H54 (cell line): ENCODE data around the gene PCSK5.
A peak's percentile ranks its signal among the peaks of the same experiment; 100 is the strongest.

Experiments
- DNase-seq: peaks from one replicate; pipeline ENCODE4 v3.0.0; 2011; ENCODE audit warnings: low spot score, mixed read lengths; ENCODE audit not compliant: insufficient read length
- FAIRE-seq: peaks from 3 replicates; lab custom pipeline; 2011; peaks lifted over from hg19 to GRCh38; lab: Jason Lieb, UNC
- POLR2A ChIP-seq: IDR thresholded peaks from 2 replicates; pipeline ENCODE4 v1.6.1; 2011; ENCODE audit warnings: low read depth, mild to moderate bottlenecking, low read length

PCSK5 gene

DNA sequence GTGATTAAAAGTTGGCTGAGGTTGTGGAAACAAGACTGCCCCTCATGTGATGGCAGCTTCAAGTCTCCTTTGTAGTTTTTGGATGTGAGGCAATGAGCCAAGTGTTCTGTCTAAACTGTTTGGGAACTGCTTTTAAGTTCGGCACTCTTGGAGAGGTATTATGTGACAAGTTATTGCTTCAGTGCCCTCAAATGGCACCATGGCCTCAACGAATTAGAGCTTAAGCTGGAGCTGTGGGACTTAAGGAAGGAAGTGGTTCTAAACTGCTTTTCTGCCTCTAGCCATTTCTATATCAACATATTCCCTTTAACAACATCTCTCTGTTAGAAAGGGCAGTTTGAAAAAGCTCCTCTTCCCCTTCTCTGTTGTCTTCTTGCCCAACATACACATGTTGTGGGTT lies 276.1 kb downstream of the PCSK5 start:
- no peak for TF ChIP-seq POLR2A
- FAIRE-seq (no peak), DNase-seq (no peak)

DNA sequence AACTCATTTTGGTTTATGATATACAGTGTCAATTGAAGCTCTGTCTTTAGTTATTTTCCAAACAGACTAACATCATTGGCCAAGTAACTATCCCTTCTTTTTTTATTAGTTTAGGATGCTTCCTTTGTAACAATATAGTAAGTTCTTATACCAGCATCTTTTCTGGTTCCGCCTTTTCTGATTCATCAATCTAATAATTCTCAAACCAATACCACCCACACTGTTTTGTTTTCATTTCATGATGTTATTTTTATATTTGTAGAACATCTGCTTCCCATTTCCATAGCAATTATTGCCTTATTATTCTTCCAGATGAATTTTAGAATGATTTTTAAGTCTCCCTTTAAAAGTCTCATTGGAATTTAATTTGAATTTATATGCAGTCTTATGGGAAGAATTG lies 285.7 kb downstream of the PCSK5 start:
- FAIRE-seq (no peak), DNase-seq (no peak)
- TF ChIP-seq POLR2A: no peak

DNA sequence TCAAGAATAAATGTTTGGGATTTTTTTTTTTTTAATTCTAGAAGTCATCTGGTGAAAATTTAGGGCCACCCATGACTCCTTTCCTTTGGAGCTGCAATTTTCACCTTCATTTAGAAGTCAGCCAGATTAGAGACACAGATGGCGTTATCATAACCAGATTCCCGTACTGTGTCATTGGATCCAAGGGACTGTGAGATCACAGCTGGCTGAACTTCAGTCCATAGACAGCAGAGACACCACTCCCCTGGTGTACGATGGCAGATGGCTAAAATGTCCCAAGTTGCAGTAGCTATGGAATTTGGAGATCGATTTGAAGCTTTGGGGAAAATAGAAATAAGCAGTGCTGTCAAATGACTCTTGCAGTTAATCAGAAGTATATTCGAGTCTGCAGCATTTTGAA lies 287.5 kb downstream of the PCSK5 start:
- FAIRE-seq (no peak), DNase-seq (no peak)
- no peak for TF ChIP-seq POLR2A

DNA sequence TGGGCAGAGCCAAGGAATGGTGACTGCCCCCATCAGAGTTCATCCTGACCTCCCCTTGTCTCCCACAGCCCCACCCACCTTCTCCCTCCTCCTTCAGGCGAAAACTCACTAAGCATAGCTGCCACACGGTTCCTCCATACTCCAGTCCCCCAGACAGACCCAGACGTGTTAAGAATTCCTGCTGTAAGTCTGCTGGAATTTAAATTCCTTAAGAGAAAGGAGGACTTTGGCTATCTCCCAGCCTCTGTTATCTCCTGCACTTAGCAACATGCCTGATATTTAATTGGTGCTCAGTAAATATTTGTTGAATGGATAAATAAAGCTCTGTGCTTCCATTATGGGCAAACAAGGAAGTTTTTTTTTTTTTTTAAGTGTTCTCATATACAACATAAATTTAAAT lies 290.1 kb downstream of the PCSK5 start:
- FAIRE-seq: no peak
- no peak for DNase-seq
- no peak for TF ChIP-seq POLR2A

DNA sequence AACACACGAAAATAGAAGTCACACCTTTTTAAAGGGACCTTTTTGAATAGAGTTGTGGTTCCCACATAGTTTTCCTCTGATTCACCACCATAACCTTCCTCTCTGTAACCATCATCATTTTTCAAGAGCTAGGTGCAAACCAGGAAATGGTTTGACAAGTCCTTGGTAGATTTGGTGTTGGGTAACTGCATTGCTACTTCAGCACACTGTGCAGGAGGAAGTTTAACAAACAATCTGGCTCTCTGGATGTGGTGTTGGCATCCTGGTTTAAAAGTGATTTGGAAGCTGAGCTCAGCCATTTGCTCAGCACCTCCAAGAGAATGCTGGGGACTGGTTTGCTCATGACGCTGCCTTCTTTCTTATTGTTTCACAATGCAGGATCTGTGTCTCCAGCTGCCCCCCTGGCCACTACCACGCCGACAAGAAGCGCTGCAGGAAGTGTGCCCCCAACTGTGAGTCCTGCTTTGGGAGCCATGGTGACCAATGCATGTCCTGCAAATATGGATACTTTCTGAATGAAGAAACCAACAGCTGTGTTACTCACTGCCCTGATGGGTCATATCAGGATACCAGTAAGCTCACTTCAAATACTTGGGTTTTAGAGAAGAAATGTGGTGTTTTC lies 290.7 kb downstream of the PCSK5 start:
- no peak for TF ChIP-seq POLR2A
- DNase-seq (peak; percentile 31), FAIRE-seq (peak; percentile 92)

DNA sequence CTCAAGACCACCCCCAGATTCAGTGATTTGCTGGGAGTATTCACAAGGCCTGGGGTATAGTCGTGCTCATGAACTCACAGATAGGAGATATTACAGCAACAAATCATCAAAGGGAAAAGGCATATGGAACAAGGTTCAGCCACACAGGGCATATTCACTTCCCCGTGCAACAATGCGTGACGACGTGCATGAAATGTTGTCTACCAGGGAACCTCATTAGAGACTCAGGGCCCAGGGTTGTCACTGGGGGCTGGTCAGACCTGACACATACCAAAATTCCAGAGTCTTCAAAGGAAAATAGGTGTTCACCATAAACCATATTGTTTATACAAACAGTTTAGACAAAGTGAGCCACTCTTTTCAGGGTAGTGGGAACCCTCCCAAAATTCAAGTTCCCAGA lies 291.3 kb downstream of the PCSK5 start:
- DNase-seq (no peak), FAIRE-seq (no peak)
- TF ChIP-seq POLR2A: no peak

DNA sequence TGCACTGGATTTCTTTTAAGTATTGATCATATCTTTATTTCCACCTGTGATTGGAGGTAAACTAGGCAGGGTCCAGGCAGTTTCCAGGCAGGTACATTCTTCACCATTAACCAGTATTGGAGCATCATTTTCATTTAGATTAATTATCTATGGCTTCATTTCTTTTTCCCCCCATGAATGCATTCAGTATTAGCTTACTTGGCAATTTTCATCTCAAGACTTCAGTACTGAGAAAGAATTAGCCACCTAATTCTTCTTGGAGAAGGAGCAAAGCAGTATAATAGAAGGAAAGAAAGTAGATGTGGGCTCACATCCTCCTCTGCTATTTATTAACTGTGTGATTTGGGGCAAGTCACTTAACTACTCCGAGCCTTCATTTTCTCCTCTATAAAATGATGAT lies 295.0 kb downstream of the PCSK5 start:
- no peak for FAIRE-seq
- DNase-seq: no peak
- TF ChIP-seq POLR2A: no peak

DNA sequence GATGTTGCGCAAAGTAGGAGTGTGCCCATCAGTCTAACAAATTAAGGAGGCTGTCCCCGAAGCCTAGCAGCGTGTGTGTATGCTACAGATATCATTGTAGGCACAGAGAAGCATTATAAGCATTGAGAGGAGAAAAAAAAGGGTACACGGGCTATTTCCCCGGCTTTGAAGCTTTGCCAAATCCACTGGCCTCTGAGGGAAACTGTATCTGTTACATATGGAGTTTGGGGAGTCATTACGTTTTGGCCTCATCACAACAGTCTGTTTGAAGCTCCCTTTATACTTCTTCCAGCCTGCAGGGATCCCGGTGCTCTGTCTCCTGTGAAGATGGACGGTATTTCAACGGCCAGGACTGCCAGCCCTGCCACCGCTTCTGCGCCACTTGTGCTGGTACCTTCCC lies 297.8 kb downstream of the PCSK5 start:
- DNase-seq: no peak
- no peak for TF ChIP-seq POLR2A
- no peak for FAIRE-seq

DNA sequence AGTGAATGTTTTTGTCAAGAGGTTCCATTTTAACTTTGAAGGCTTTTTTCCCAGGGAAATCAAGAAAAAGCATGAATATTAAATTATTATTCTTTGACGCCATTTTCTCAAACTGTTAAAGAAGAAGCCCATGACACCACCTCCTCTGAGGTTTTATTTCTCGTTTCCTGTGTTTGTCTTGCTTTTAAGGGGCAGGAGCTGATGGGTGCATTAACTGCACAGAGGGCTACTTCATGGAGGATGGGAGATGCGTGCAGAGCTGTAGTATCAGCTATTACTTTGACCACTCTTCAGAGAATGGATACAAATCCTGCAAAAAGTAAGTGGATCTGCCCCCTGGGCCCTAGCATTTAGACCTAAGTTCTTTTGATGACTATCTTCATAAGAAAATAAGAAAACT lies 298.4 kb downstream of the PCSK5 start:
- no peak for TF ChIP-seq POLR2A
- FAIRE-seq (no peak), DNase-seq (no peak)

DNA sequence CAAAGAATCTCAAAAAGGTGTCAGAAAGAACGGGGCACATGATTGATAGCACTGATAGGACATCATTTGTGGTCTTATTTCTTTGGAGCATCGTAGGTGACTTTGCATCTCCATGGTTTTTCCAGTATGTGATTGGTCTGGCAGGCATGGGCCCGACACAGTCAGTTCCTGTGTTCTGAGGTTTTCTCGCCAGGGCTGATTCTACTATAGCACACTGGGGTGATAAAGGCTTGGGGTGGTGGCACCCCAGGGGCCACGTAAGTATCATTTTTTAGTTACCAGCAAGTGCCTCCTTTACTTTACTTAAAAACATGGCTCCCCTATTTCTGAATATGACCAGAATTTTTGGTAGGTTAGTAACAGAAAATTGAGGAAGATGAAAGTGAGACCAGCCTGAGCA lies 301.0 kb downstream of the PCSK5 start:
- no peak for DNase-seq
- no peak for TF ChIP-seq POLR2A
- no peak for FAIRE-seq

DNA sequence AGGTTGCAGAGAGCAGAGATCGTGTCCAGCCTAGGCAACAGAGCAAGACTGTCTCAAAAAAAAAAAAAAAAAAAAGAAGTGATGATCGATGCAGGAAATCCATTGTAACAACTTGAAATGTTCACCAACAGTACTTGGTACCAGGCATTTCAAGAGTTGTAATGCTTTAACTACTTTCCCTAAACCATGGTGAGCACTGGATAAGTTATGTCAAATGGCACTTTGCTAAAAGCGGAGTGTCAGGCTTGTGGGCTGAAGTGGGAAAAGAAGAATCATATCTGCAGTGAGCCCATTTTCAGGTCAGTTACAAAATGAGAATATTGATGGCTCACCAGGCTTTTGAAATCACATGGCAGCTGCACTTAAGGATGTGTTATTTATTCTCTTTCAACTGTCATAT lies 301.5 kb downstream of the PCSK5 start:
- no peak for DNase-seq
- TF ChIP-seq POLR2A: no peak
- FAIRE-seq: no peak

DNA sequence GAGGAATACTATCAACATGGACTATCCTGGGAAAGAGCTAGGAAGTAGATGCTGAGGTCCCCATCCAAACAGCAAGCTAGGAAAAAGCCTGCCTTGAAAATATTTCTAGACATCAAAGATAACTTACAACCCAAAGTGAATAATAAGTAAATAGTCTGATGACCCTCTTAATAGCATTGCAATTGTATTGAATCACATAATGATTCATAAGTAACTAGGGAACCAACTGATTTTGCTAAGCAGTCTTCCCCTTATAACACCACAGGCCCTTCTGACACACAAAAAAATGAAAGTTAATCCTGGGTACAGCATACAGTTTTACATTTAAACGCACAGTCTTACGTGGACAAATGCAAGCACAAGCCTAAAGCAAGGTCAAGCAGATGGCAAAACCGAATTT lies 304.4 kb downstream of the PCSK5 start:
- DNase-seq (no peak), FAIRE-seq (no peak)
- TF ChIP-seq POLR2A: no peak

DNA sequence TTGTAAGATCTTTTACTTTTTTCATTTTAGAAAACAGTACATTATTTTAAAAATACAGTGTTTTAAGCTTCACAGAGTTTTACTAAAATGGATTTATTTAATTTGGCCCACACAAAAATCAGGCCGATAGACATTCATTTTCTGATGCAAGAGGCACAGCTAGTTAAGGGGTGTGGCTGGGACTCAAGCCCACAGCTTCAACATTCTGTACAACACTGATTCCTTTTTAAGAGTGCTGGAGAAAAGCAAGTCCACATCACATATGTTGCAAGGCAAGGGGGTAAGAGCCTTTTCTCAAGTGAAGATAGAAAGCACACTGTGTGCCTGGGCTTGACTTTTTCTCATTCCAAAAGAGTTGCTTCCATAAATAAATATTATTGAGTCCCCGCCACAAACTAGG lies 307.9 kb downstream of the PCSK5 start:
- no peak for DNase-seq
- TF ChIP-seq POLR2A: no peak
- no peak for FAIRE-seq

DNA sequence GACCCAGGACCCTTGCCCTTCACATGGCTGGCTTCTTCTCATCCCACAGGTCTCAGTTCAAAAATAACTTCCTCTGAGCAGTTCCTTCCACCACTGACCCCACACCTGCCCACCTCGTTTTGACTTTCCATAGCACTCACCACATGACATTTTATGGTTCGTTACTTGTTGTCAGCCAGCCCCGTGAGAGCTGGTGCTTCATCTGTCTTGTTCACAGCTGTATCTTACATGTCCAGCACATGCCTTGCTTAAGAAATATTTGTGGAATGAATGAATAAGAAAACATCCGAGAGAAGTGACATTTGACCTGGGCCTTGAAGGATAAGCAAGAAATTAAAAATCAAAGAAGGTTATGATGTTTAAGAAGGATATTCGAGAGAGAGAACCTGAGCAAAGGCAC lies 309.8 kb downstream of the PCSK5 start:
- no peak for TF ChIP-seq POLR2A
- FAIRE-seq (no peak), DNase-seq (no peak)

DNA sequence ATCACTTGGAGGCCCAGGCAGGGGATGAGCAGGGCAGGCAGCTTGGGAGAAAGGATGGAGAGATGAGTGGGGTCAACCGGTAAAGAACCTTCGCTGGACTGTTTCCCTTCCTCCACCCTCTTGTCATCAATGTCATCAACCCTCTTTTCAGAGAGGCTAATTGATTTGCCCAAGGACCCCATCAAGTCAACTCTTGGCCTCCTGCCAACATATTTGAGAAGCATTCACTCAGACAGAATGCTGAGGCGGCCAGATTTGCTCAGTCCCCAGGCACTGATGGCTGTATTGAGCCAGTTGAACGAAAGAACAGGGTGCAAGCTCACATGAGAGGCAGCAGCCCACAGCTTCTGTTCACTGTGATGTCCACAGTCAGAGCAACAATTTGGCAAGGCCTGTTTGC lies 310.3 kb downstream of the PCSK5 start:
- no peak for FAIRE-seq
- TF ChIP-seq POLR2A: no peak
- DNase-seq: no peak

DNA sequence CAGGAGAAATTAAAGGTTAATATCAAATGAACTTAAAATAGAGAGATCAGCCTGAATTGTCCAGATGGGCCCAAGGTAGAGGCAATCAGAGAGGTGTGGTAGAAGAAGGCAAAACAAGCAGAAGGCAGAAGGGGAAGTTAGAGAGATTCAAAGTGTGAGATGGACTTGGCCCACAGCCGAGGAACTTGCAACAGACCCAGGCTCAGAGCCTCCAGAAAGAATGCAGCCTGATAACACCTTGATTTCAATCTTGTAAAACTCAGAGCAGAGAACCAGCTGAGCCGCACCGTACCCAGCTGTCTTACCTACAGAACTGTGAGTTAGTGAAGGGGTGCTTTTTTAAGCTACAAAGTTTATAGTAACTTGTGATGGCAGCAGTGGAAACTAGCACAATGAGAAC lies 312.9 kb downstream of the PCSK5 start:
- FAIRE-seq (no peak), DNase-seq (no peak)
- TF ChIP-seq POLR2A: no peak

DNA sequence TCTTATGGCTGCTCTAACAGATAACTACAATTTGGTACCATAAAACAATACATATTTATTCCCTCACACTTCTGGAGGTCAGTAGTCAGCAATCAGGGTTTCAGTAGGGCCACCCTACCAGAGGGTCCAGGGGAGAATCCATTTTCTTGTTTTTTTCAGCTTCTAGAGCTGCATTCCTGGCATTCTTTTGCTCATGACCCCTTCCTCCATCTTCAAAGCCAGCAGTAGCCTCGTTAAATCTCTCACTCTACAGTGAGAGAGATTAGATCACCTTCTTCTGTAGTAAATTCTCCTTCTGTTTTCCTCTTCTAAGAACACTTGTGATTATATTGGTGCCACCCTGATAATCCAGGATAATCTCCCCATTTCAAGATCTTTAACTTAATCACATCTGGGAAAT lies 316.3 kb downstream of the PCSK5 start:
- no peak for DNase-seq
- TF ChIP-seq POLR2A: no peak
- FAIRE-seq: no peak
